GM19328 (cell line): Measurements from ENCODE around the gene PLAAT4.
"Not testable (repeated sequence)": the region's sequence is repeated elsewhere in the genome, so short reads cannot be mapped to it uniquely, and the experiment has no call there.

Experiments
- ATAC-seq: cut with Tn5 transposase; IDR thresholded peaks from one replicate; pipeline ENCODE4 v1.9.1; 2021; ENCODE audit warnings: mild to moderate bottlenecking, moderate library complexity; ENCODE audit not compliant: unreplicated experiment

PLAAT4 gene

GRCh38 chr11:63510360-63511047, 26.1 kb upstream of the PLAAT4 start:
- ATAC-seq = no peak

- ATAC-seq = no peak
Observed at GRCh38 chr11:63511048-63511748, 25.4 kb upstream of the PLAAT4 start.

- no peak for ATAC-seq
Observed at GRCh38 chr11:63512816-63513215, 23.8 kb upstream of the PLAAT4 start.

- ATAC-seq = no peak
Observed at GRCh38 chr11:63516109-63516508, 20.5 kb upstream of the PLAAT4 start.

GRCh38 chr11:63517156-63517555, 19.5 kb upstream of the PLAAT4 start:
- no peak for ATAC-seq

- no peak for ATAC-seq
Observed at GRCh38 chr11:63518548-63518947, 18.1 kb upstream of the PLAAT4 start.

GRCh38 chr11:63520606-63521170, 15.9 kb upstream of the PLAAT4 start:
- ATAC-seq = no peak

- ATAC-seq = no peak
Observed at GRCh38 chr11:63521896-63522295, 14.7 kb upstream of the PLAAT4 start.

GRCh38 chr11:63523151-63523550, 13.5 kb upstream of the PLAAT4 start:
- no peak for ATAC-seq

GRCh38 chr11:63527667-63528066, 8.9 kb upstream of the PLAAT4 start:
- ATAC-seq = no peak

GRCh38 chr11:63528156-63528555, 8.5 kb upstream of the PLAAT4 start:
- ATAC-seq = not testable (repeated sequence)

GRCh38 chr11:63528729-63529278, 7.8 kb upstream of the PLAAT4 start:
- not testable (repeated sequence) for ATAC-seq

- ATAC-seq = not testable (repeated sequence)
Observed at GRCh38 chr11:63529373-63529772, 7.2 kb upstream of the PLAAT4 start.

GRCh38 chr11:63530021-63530420, 6.6 kb upstream of the PLAAT4 start:
- ATAC-seq = no peak

- not testable (repeated sequence) for ATAC-seq
Observed at GRCh38 chr11:63531074-63531792, 5.4 kb upstream of the PLAAT4 start.

- no peak for ATAC-seq
Observed at GRCh38 chr11:63532117-63532516, 4.5 kb upstream of the PLAAT4 start.

GRCh38 chr11:63532799-63533475, 3.7 kb upstream of the PLAAT4 start:
- ATAC-seq = no peak

- no peak for ATAC-seq
Observed at GRCh38 chr11:63534076-63534475, 2.5 kb upstream of the PLAAT4 start.

- ATAC-seq = no peak
Observed at GRCh38 chr11:63534895-63535461, 1.6 kb upstream of the PLAAT4 start.

GRCh38 chr11:63535734-63536133, 874 bp upstream of the PLAAT4 start:
- ATAC-seq = no peak
